GM18517 (cell line): ENCODE measurements around the gene PHF5A.

Experiments
- ATAC-seq: cut with Tn5 transposase; IDR thresholded peaks from one replicate; pipeline ENCODE4 v1.9.1; 2021; ENCODE audit warnings: mild to moderate bottlenecking, moderate library complexity; ENCODE audit not compliant: unreplicated experiment

PHF5A gene

GRCh38 chr22:41418717-41419116, 49.8 kb downstream of the PHF5A start:
- no peak for ATAC-seq

DNA sequence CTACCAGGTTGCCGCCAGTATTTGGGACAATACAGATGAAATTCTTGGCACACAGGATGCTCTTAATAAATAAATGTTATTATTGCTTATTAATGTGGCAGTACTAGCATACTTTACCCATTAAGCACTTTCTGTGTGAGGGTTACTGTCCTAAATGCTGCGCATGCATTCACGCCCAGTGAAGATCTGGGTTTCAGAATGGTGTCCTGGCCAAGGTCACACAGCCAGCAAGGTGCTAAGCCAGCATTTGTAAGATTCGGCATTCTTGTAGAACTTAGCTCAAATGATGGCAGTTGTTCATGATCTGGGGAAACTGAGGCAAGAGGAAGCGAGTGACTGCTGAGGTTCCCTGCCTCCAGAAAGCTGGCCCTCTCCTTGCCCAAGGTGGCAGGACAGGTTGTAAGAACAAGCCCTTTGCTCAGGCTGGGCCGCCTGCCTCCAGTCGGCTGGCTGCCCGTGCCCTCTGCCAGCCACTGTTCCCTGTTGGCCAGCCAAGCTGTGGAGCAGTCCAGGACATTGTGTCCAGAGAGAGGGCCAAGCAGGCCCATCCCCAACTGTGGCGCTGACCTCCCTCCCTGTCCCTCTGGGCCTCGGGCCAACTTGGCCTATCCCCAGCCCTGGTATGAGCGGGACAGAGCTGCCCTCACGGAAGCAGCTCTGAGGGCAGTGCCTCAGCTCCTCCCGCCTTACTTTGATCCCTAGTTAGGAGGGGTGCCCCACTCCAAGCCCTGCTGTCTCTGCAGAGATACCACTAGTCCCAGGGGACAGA, 50.7 kb downstream of the PHF5A start:
- ATAC-seq, result no peak

DNA sequence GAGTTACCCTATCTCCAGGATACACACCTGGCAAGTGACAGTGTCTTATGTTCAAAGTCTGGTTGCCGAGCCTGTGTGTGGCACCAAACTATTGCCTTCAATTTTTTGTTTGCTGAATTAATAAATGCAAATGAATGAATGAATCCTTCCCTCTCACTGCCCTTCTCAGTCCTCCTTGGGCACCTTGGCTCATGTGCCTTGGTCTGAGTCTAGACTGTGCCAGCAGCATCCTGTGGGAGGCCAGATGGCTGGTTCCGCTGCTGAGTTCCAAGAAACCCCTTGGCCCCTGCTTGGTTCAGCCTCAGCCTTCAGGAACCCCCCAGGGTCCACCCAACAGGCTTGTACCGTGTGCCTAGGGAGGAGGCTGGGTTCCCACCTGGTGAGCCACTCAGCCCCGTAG, 52.9 kb downstream of the PHF5A start:
- no peak for ATAC-seq

DNA sequence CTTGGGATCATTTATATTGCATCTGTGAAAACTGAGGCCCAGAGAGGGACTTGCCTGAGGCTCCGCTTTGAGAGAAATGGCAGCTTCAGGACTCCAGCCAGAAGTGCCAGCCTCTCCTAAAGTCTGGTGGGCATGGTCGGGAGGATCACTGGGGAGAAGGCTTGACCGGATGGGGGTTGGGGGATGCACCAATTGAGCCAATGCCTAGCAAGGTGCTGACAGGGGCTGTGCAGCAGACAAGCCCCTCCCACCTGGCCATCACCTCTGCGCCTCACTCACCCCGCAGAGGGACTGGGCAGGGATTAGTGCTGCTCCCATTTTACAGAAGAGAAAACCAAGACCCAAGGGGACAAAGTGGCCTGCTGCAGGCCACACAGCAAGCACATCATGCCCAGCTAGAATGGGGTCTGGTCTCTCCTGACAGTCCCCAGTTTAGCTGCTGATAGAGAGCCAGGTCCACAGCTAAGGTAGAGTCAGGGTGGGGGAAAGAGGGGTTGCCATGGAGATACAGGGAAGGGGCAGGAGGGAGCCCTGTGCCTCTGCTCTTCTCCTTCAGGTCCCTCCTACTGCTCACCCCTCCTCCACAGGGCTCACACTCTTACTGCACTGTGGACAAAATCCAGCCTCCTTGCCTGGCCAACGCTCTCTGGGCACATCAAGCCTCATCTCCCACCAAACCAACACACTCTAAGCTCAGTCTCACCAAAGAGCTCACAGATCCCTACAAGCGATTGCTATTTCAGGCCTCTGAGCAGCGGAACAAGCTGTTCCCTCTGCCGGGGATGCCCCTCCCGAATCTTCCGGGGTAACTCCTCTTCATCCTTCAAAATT, 57.3 kb downstream of the PHF5A start:
- no peak for ATAC-seq

- ATAC-seq, result no peak
These were observed 58.2 kb downstream of the PHF5A start for GRCh38 chr22:41410311-41410751.
